ENCODE measurements around the gene NRN1L.

The NRN1L gene

DNA sequence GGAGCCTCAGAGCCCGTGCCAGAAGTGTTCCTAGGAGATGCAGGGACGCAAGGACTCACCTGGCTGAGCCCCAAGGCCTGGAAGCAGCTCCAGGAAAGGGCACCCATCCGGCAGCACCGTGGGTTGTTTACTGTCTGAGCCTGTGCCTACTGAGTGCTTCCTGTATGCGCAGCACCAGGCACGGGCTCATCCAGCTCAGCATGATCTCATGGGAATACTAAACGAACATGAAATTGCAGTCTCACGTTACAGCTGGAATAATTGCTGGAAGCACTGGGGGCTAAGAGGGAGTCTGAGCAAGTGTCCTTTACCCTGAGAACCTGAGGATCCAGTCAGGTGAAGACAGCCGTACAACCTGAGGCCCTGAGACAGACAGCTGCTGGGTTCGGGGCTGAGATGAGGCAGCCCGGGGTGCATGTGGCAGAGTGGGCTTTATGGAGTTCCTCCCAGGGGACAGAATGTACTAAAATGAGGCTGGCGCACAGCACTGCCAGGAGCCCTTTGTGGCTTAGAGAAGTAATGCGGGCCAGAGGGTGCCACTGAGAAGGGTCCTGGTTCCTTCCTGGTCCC lies 41.6 kb downstream of the NRN1L start:
- Histone ChIP-seq H3K9me3 (ENCODE audit: control insufficient read depth in 2 of 2, low read length in 2 of 2) (no peaks in the 10 kb centered on the region), H3K27me3 (ENCODE audit: control insufficient read depth in 2 of 2, insufficient read depth in 2 of 2, low read length in 2 of 2) (no peaks in the 10 kb centered on the region), H3K4me1 (ENCODE audit: control insufficient read depth in 2 of 2, insufficient read depth in 2 of 2, low read length in 2 of 2) (no peaks in the 10 kb centered on the region), H3K36me3 (ENCODE audit: control insufficient read depth in 2 of 2, insufficient read depth in 2 of 2, low read length in 2 of 2) (peaks cover 31 to 41% of the 10 kb centered on the region in 2 donors), H3K9ac (ENCODE audit: low read depth in 1 of 2, low read length in 2 of 2) (no peak overlapping the region), H3K4me3 (ENCODE audit: low read length in 2 of 2) (no peak overlapping the region), H3K27ac (ENCODE audit: low read depth in 2 of 2, low read length in 2 of 2) (no peak overlapping the region)

GRCh38 chr16:67927131-67927941 lies 42.7 kb downstream of the NRN1L start:
- Histone ChIP-seq H3K27me3 (ENCODE audit: control insufficient read depth in 2 of 2, insufficient read depth in 2 of 2, low read length in 2 of 2) (no peaks in the 10 kb centered on the region), H3K36me3 (ENCODE audit: control insufficient read depth in 2 of 2, insufficient read depth in 2 of 2, low read length in 2 of 2) (peaks cover 28 to 50% of the 10 kb centered on the region in 2 donors), H3K4me1 (ENCODE audit: control insufficient read depth in 2 of 2, insufficient read depth in 2 of 2, low read length in 2 of 2) (no peaks in the 10 kb centered on the region), H3K9ac (ENCODE audit: low read depth in 1 of 2, low read length in 2 of 2) (no peak overlapping the region), H3K27ac (ENCODE audit: low read depth in 2 of 2, low read length in 2 of 2) (no peak overlapping the region), H3K9me3 (ENCODE audit: control insufficient read depth in 2 of 2, low read length in 2 of 2) (no peaks in the 10 kb centered on the region), H3K4me3 (ENCODE audit: low read length in 2 of 2) (no peak overlapping the region)

DNA sequence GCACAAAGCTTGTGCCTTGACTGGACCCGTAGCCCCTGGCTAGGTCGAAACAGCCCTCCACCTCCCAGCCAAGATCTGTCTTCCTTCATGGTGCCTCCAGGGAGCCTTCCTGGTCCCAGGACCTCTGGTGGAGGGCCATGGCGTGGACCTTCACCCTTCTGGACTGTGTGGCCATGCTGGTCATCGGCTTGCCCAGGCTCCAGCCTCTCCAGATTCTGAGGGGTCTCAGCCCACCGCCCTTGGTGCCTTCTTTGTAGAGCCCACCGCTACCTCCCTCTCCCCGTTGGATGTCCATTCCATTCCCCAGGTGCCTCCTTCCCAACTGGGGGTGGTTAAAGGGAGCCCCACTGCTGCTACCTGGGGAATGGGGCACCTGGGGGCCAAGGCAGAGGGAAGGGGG lies 43.5 kb downstream of the NRN1L start:
- no peak overlapping the region for H3K4me3 ChIP-seq (ENCODE audit: low read length in 2 of 2)
- H3K27ac ChIP-seq (ENCODE audit: low read depth in 2 of 2, low read length in 2 of 2) = no peak overlapping the region
- no peaks in the 10 kb centered on the region for H3K9me3 ChIP-seq (ENCODE audit: control insufficient read depth in 2 of 2, low read length in 2 of 2)
- no peaks in the 10 kb centered on the region for H3K27me3 ChIP-seq (ENCODE audit: control insufficient read depth in 2 of 2, insufficient read depth in 2 of 2, low read length in 2 of 2)
- H3K9ac ChIP-seq (ENCODE audit: low read depth in 1 of 2, low read length in 2 of 2) = no peak overlapping the region
- H3K4me1 ChIP-seq (ENCODE audit: control insufficient read depth in 2 of 2, insufficient read depth in 2 of 2, low read length in 2 of 2) = no peaks in the 10 kb centered on the region
- H3K36me3 ChIP-seq (ENCODE audit: control insufficient read depth in 2 of 2, insufficient read depth in 2 of 2, low read length in 2 of 2) = peaks cover 25 to 52% of the 10 kb centered on the region in 2 donors

DNA sequence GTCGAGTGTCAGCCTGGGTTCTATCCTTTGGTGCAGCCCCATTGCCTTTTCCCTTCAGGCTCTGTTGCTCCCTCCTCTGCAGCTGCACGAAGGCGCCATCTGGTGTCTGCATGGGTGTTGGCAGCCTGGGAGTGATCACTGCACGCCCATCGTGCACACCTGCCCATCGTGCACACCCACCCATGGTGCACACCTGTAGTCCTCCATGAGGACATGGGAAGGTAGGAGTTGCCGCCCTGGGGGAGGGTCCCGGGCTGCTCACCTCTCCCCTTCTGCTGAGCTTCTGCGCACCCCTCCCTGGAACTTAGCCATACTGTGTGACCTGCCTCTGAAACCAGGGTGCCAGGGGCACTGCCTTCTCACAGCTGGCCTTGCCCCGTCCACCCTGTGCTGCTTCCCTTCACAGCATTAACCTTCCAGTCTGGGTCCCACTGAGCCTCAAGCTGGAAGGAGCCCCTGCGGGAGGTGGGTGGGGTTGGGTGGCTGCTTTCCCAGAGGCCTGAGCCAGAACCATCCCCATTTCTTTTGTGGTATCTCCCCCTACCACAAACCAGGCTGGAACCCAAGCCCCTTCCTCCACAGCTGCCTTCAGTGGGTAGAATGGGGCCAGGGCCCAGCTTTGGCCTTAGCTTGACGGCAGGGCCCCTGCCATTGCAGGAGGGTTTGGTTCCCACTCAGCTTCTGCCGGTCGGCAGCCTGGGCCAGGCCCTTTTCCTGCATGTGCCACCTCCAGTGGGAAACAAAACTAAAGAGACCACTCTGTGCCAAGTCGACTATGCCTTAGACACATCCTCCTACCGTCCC lies 44.1 kb downstream of the NRN1L start:
- Histone ChIP-seq H3K9ac (ENCODE audit: low read depth in 1 of 2, low read length in 2 of 2) (no peak overlapping the region), H3K9me3 (ENCODE audit: control insufficient read depth in 2 of 2, low read length in 2 of 2) (no peaks in the 10 kb centered on the region), H3K4me3 (ENCODE audit: low read length in 2 of 2) (no peak overlapping the region), H3K27me3 (ENCODE audit: control insufficient read depth in 2 of 2, insufficient read depth in 2 of 2, low read length in 2 of 2) (no peaks in the 10 kb centered on the region), H3K27ac (ENCODE audit: low read depth in 2 of 2, low read length in 2 of 2) (no peak overlapping the region), H3K36me3 (ENCODE audit: control insufficient read depth in 2 of 2, insufficient read depth in 2 of 2, low read length in 2 of 2) (peaks cover 26 to 52% of the 10 kb centered on the region in 2 donors), H3K4me1 (ENCODE audit: control insufficient read depth in 2 of 2, insufficient read depth in 2 of 2, low read length in 2 of 2) (no peaks in the 10 kb centered on the region)

DNA sequence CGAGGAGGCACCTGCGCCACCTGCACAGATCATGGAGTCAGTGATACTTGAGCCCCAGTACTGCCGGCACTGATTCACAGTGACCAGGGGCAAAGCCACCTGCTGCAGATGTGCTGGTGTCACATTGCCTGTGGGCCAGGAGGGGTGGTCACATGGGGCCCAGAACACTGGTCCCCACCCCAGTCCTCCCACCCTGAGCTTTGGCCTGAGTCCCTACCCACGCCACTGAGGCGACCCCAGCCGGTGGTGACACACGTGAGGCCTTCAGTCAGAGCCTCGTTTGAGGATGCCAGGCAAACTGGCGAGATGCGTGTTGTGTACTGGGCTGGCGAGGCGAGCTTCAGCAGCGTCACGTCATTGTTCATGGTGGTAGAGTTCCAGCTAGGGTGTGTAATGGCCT lies 45.5 kb downstream of the NRN1L start:
- Histone ChIP-seq H3K4me1 (ENCODE audit: control insufficient read depth in 2 of 2, insufficient read depth in 2 of 2, low read length in 2 of 2) (peaks cover 7% of the 10 kb centered on the region in 2 donors), H3K9ac (ENCODE audit: low read depth in 1 of 2, low read length in 2 of 2) (no peak overlapping the region), H3K4me3 (ENCODE audit: low read length in 2 of 2) (no peak overlapping the region), H3K36me3 (ENCODE audit: control insufficient read depth in 2 of 2, insufficient read depth in 2 of 2, low read length in 2 of 2) (peaks cover 40 to 63% of the 10 kb centered on the region in 2 donors), H3K27ac (ENCODE audit: low read depth in 2 of 2, low read length in 2 of 2) (no peak overlapping the region), H3K9me3 (ENCODE audit: control insufficient read depth in 2 of 2, low read length in 2 of 2) (no peaks in the 10 kb centered on the region), H3K27me3 (ENCODE audit: control insufficient read depth in 2 of 2, insufficient read depth in 2 of 2, low read length in 2 of 2) (no peaks in the 10 kb centered on the region)

DNA sequence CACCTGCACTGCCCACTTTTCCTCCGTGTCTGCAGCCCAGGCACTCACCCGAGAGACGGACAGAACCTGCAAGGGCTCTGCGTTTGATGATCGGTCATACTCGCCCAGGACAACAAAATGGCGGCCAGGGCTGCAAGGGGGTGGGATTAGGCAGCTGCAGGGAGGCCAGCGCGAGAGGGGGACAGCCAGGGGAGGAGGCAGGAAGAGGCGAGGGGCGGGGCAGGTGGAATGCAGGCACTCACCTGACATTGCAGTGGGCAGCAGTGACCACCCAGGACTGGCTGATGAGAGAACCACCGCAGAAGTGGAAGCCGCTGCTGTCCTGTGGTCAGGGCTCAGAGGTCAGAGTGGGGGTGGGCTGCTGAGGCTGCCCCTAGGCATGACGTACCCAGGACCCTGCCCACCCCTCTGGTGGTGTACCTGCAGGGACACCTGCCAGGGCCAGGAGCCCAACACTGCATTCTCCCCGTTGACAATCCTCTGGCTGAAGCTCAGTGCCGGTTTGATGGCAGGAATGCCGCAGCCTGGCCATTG lies 46.1 kb downstream of the NRN1L start:
- peaks cover 10 to 11% of the 10 kb centered on the region in 2 donors for H3K4me1 ChIP-seq (ENCODE audit: control insufficient read depth in 2 of 2, insufficient read depth in 2 of 2, low read length in 2 of 2)
- H3K4me3 ChIP-seq (ENCODE audit: low read length in 2 of 2) = no peak overlapping the region
- H3K36me3 ChIP-seq (ENCODE audit: control insufficient read depth in 2 of 2, insufficient read depth in 2 of 2, low read length in 2 of 2) = peaks cover 41 to 63% of the 10 kb centered on the region in 2 donors
- no peaks in the 10 kb centered on the region for H3K9me3 ChIP-seq (ENCODE audit: control insufficient read depth in 2 of 2, low read length in 2 of 2)
- H3K27ac ChIP-seq (ENCODE audit: low read depth in 2 of 2, low read length in 2 of 2) = no peak overlapping the region
- no peak overlapping the region for H3K9ac ChIP-seq (ENCODE audit: low read depth in 1 of 2, low read length in 2 of 2)
- no peaks in the 10 kb centered on the region for H3K27me3 ChIP-seq (ENCODE audit: control insufficient read depth in 2 of 2, insufficient read depth in 2 of 2, low read length in 2 of 2)

- H3K27me3 ChIP-seq (ENCODE audit: control insufficient read depth in 2 of 2, insufficient read depth in 2 of 2, low read length in 2 of 2) = no peaks in the 10 kb centered on the region
- peaks cover 35 to 65% of the 10 kb centered on the region in 2 donors for H3K36me3 ChIP-seq (ENCODE audit: control insufficient read depth in 2 of 2, insufficient read depth in 2 of 2, low read length in 2 of 2)
- H3K9ac ChIP-seq (ENCODE audit: low read depth in 1 of 2, low read length in 2 of 2) = no peak within 1 kb of the TSS
- H3K9me3 ChIP-seq (ENCODE audit: control insufficient read depth in 2 of 2, low read length in 2 of 2) = no peaks in the 10 kb centered on the region
- H3K4me1 ChIP-seq (ENCODE audit: control insufficient read depth in 2 of 2, insufficient read depth in 2 of 2, low read length in 2 of 2) = peaks cover 12 to 13% of the 10 kb centered on the region in 2 donors
- H3K4me3 ChIP-seq (ENCODE audit: low read length in 2 of 2) = no peak within 1 kb of the TSS
- no peak within 1 kb of the TSS for H3K27ac ChIP-seq (ENCODE audit: low read depth in 2 of 2, low read length in 2 of 2)
Observed at GRCh38 chr16:67931712-67932461, 47.2 kb downstream of the NRN1L start, which contains the start of gene CTRL. CTRL (minus strand) TSS chr16:67931862; CDS start chr16:67931852, 10 bp downstream.

DNA sequence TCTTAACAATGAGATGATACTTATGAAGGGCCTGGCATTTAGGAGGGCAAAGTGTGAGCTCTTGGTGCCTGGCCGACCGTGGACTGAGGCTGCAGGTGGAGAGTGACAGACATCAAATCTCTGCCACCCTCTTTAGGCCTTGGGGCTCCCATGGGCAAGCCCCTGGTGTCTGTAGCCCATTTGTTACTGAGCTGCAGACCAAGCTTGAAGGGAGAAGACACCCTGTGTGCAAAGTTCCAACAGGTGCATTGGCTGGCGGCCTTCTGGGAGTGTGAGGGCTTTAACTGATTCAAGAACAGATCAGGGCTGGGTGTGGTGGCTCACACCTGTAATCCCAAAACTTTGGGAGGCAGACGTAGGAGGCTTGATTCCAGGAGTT lies 47.8 kb downstream of the NRN1L start:
- H3K9me3 ChIP-seq (ENCODE audit: control insufficient read depth in 2 of 2, low read length in 2 of 2) = no peaks in the 10 kb centered on the region
- H3K36me3 ChIP-seq (ENCODE audit: control insufficient read depth in 2 of 2, insufficient read depth in 2 of 2, low read length in 2 of 2) = peaks cover 30 to 64% of the 10 kb centered on the region in 2 donors
- no peak overlapping the region for H3K9ac ChIP-seq (ENCODE audit: low read depth in 1 of 2, low read length in 2 of 2)
- no peak overlapping the region for H3K4me3 ChIP-seq (ENCODE audit: low read length in 2 of 2)
- H3K27ac ChIP-seq (ENCODE audit: low read depth in 2 of 2, low read length in 2 of 2) = no peak overlapping the region
- H3K27me3 ChIP-seq (ENCODE audit: control insufficient read depth in 2 of 2, insufficient read depth in 2 of 2, low read length in 2 of 2) = no peaks in the 10 kb centered on the region
- peaks cover 18 to 19% of the 10 kb centered on the region in 2 donors for H3K4me1 ChIP-seq (ENCODE audit: control insufficient read depth in 2 of 2, insufficient read depth in 2 of 2, low read length in 2 of 2)

GRCh38 chr16:67933805-67934204 lies 49.1 kb downstream of the NRN1L start:
- peaks cover 21 to 55% of the 10 kb centered on the region in 2 donors for H3K36me3 ChIP-seq (ENCODE audit: control insufficient read depth in 2 of 2, insufficient read depth in 2 of 2, low read length in 2 of 2)
- no peak overlapping the region for H3K9ac ChIP-seq (ENCODE audit: low read depth in 1 of 2, low read length in 2 of 2)
- no peaks in the 10 kb centered on the region for H3K27me3 ChIP-seq (ENCODE audit: control insufficient read depth in 2 of 2, insufficient read depth in 2 of 2, low read length in 2 of 2)
- H3K9me3 ChIP-seq (ENCODE audit: control insufficient read depth in 2 of 2, low read length in 2 of 2) = no peaks in the 10 kb centered on the region
- H3K4me1 ChIP-seq (ENCODE audit: control insufficient read depth in 2 of 2, insufficient read depth in 2 of 2, low read length in 2 of 2) = peaks cover 18 to 20% of the 10 kb centered on the region in 2 donors
- no peak overlapping the region for H3K4me3 ChIP-seq (ENCODE audit: low read length in 2 of 2)
- H3K27ac ChIP-seq (ENCODE audit: low read depth in 2 of 2, low read length in 2 of 2) = no peak overlapping the region

Measured in mucosa of rectum (tissue), 2 donors.